HepG2 (cell line): ENCODE results near the gene SPTBN4. TPM values are rescaled to one million over a fixed set of nuclear protein-coding genes. Genes with fewer than 3 reads are reported as not detected.

ENCODE experiments used
- ATF4 ChIP-seq, 2 experiments: fragments of 450-650 bp in 1 of 2; sonication (generic) in 1 of 2; formaldehyde crosslinking; IDR thresholded peaks; 2 replicates each; pipeline versions ENCODE4 v1.5.0 to v1.8.0; 2020 to 2022; ENCODE audit warnings: mild to moderate bottlenecking in 1 of 2, missing genetic modification reagents in 1 of 2
- ELF3 ChIP-seq: IDR thresholded peaks from 2 replicates; pipeline ENCODE4 v1.6.1; 2016; ENCODE audit warnings: missing genetic modification reagents, missing compliant biosample characterization
- ERF ChIP-seq: IDR thresholded peaks from 2 replicates; pipeline ENCODE4 v1.6.1; 2018; ENCODE audit warnings: missing biosample characterization, missing genetic modification reagents
- GPBP1L1 ChIP-seq: sonication (generic); formaldehyde crosslinking; IDR thresholded peaks from 2 replicates; pipeline ENCODE4 v1.5.0; 2020; ENCODE audit warnings: mild to moderate bottlenecking, missing genetic modification reagents
- HNF4G ChIP-seq, 2 experiments: sonication (generic) in 1 of 2; formaldehyde crosslinking in 1 of 2; IDR thresholded peaks; 2 replicates each; pipeline versions ENCODE4 v1.4.0 to v1.6.1; 2011 to 2020; ENCODE audit warnings: borderline replicate concordance in 2 of 2, low read depth in 2 of 2, mild to moderate bottlenecking in 2 of 2, low read length in 1 of 2, missing genetic modification reagents in 1 of 2, moderate library complexity in 1 of 2
- HOXA3 ChIP-seq: sonication (generic); formaldehyde crosslinking; IDR thresholded peaks from 2 replicates; pipeline ENCODE4 v1.5.0; 2020; ENCODE audit warnings: missing genetic modification reagents
- PHF8 ChIP-seq: sonication (generic); formaldehyde crosslinking; IDR thresholded peaks from 2 replicates; pipeline ENCODE4 v1.5.0; 2020; ENCODE audit warnings: missing genetic modification reagents
- SOX5 ChIP-seq: IDR thresholded peaks from 2 replicates; pipeline ENCODE4 v1.6.1; 2016; ENCODE audit warnings: borderline replicate concordance
- TBX2 ChIP-seq: sonication (generic); formaldehyde crosslinking; IDR thresholded peaks from 2 replicates; pipeline ENCODE4 v1.5.0; 2020; ENCODE audit warnings: missing genetic modification reagents, mild to moderate bottlenecking, borderline replicate concordance
- ZBTB37 ChIP-seq: sonication (generic); formaldehyde crosslinking; IDR thresholded peaks from 2 replicates; pipeline ENCODE4 v1.4.0; 2020; ENCODE audit warnings: mild to moderate bottlenecking, missing genetic modification reagents
- ZBTB44 ChIP-seq: sonication (generic); formaldehyde crosslinking; IDR thresholded peaks from 2 replicates; pipeline ENCODE4 v1.4.0; 2020; ENCODE audit warnings: missing genetic modification reagents
- ZFP91 ChIP-seq: sonication (generic); formaldehyde crosslinking; IDR thresholded peaks from 2 replicates; pipeline ENCODE4 v1.9.0; 2022; ENCODE audit warnings: missing genetic modification reagents, mild to moderate bottlenecking, borderline replicate concordance
- ZFX ChIP-seq: sonication (generic); formaldehyde crosslinking; IDR thresholded peaks from 2 replicates; pipeline ENCODE4 v1.4.0; 2020; ENCODE audit warnings: mild to moderate bottlenecking, low read depth, missing genetic modification reagents, moderate library complexity
- ZKSCAN5 ChIP-seq: sonication (generic); formaldehyde crosslinking; IDR thresholded peaks from 2 replicates; pipeline ENCODE4 v1.5.1; 2020; ENCODE audit warnings: mild to moderate bottlenecking, missing genetic modification reagents
- ZNF121 ChIP-seq: sonication (generic); formaldehyde crosslinking; IDR thresholded peaks from 2 replicates; pipeline ENCODE4 v1.5.0; 2020; ENCODE audit warnings: mild to moderate bottlenecking, missing genetic modification reagents
- ZNF224 ChIP-seq: sonication (generic); formaldehyde crosslinking; IDR thresholded peaks from 2 replicates; pipeline ENCODE4 v1.5.0; 2020; ENCODE audit warnings: mild to moderate bottlenecking, missing genetic modification reagents
- ZNF260 ChIP-seq: sonication (generic); formaldehyde crosslinking; IDR thresholded peaks from 2 replicates; pipeline ENCODE4 v1.4.0; 2020; ENCODE audit warnings: missing genetic modification reagents, low read depth, mild to moderate bottlenecking, borderline replicate concordance
- ZNF792 ChIP-seq: IDR thresholded peaks from 2 replicates; pipeline ENCODE4 v1.6.1; 2016
- ZSCAN31 ChIP-seq: sonication (generic); formaldehyde crosslinking; IDR thresholded peaks from 2 replicates; pipeline ENCODE4 v1.5.0; 2020; ENCODE audit warnings: low read depth, mild to moderate bottlenecking, missing genetic modification reagents
- polyA plus RNA-seq, 8 experiments: library from polyadenylated mRNA; depleted of rRNA in 3 of 8; stranded (reverse) in 7 of 8; unstranded in 1 of 8; fragments of >200 nt; fragmentation: Illumina TruSeq in 4 of 8; extraction: Trizol in 4 of 8; gene quantifications; 2 replicates each; pipeline versions ENCODE4 v1.2.1 to v1.2.3, GENCODE V29; 2011 to 2016; ENCODE audit warnings: low read depth in 4 of 8, missing spikeins in 1 of 8, mixed read lengths in 1 of 8; ENCODE audit not compliant: insufficient read depth in 1 of 8
- total RNA-seq, 5 experiments: library from RNA; depleted of rRNA; stranded (reverse); fragments of >200 nt; fragmentation: Illumina TruSeq; extraction: Trizol; gene quantifications; 2 replicates each; pipeline ENCODE4 v1.2.3, GENCODE V29; 2016; ENCODE audit warnings: low read depth in 1 of 5

SPTBN4 gene
- total and polyA plus RNA-seq, 2 of the 13 experiments (the other 11 are each of a cell fraction or from before 2014, with no cell fraction given): 0.11 TPM

GRCh38 chr19:40461669-40462221 is 5.1 kb upstream of the SPTBN4 start (continued):
- TF ChIP-seq ZKSCAN5 (CRISPR knock-in tag): no peak
- no peak for TF ChIP-seq ZNF224 (CRISPR knock-in tag)
- no peak for TF ChIP-seq GPBP1L1 (CRISPR knock-in tag)
- TF ChIP-seq ZSCAN31: peak; percentile 37; the same call in 1 of the 2 replicates
- no peak for TF ChIP-seq ZBTB37 (CRISPR knock-in tag)
- TF ChIP-seq ELF3 (CRISPR knock-in tag): no peak
- peak; percentile 68; the same call in 1 of the 2 replicates for TF ChIP-seq HOXA3 (CRISPR knock-in tag)
- 0 out of 2 replicates have a peak, but pooled peaks have one; percentile 14 for TF ChIP-seq ZNF792 (CRISPR knock-in tag)
- no peak for TF ChIP-seq ZNF260
- no peak for TF ChIP-seq ZBTB44
- TF ChIP-seq ZNF121 (CRISPR knock-in tag): 0 out of 2 replicates have a peak, but pooled peaks have one; percentile 6
- TF ChIP-seq ZFX (CRISPR knock-in tag): no peak
- 0 out of 2 replicates have a peak, but pooled peaks have one; percentile 27 for TF ChIP-seq SOX5 (CRISPR knock-in tag)
- 0 out of 2 replicates have a peak, but pooled peaks have one; percentile 22 for TF ChIP-seq ZFP91 (CRISPR knock-in tag)
- 0 out of 2 replicates have a peak, but pooled peaks have one; percentile 14 for TF ChIP-seq PHF8 (CRISPR knock-in tag)
- peak; percentile 36; the same call in 1 of the 2 replicates for TF ChIP-seq TBX2 (CRISPR knock-in tag)
- TF ChIP-seq ERF (CRISPR knock-in tag): peak; percentile 58; the same call in 1 of the 2 replicates
- TF ChIP-seq ATF4 (CRISPR knock-in tag; IDR thresholded peaks at IDR 0.05): no peak
- peak; percentile 59 for TF ChIP-seq HNF4G (IDR thresholded peaks at IDR 0.05; ENCODE audit: borderline replicate concordance, low read depth, low read length)
- 0 out of 2 replicates have a peak, but pooled peaks have one; percentile 48 for TF ChIP-seq HNF4G (CRISPR knock-in tag; IDR thresholded peaks at IDR 0.05; ENCODE audit: borderline replicate concordance, low read depth)
